OCI-LY7 (cell line): Measurements from ENCODE around the gene SMARCAD1. TPM values are rescaled to one million over a fixed set of nuclear protein-coding genes. Genes with fewer than 3 reads are reported as not detected.

Experiments used
- BruUV-seq: library from RNA; stranded (reverse); fragments of 400-500 nt; replicated peaks from 2 replicates; lab custom pipeline; 2021; lab: Mats Ljungman, UMichigan
- CTCF ChIA-PET: fragments of 300-600 bp; sonication (Branson Sonifier 250); formaldehyde crosslinking; loops from one replicate; lab custom pipeline; 2022; ENCODE audit warnings: antibody characterized with exemption; ENCODE audit not compliant: unreplicated experiment; lab: Charles Lee
- POLR2A ChIA-PET: fragments of 300-600 bp; sonication (Branson Sonifier 250); formaldehyde crosslinking; loops from one replicate; lab custom pipeline; 2022; ENCODE audit warnings: antibody characterized with exemption; lab: Charles Lee
- DNase-seq: peaks from one replicate; pipeline ENCODE4 v3.0.0-alpha.2; 2015; ENCODE audit warnings: low spot score
- H2AFZ ChIP-seq: fragments of 200-600 bp; sonication (generic), shearing (Covaris generic); 2 replicates; pipeline ENCODE4 v1.6.1; 2014; ENCODE audit warnings: mild to moderate bottlenecking, antibody characterized with exemption, low read length, moderate library complexity
- H3K27ac ChIP-seq: fragments of 200-600 bp; sonication (generic); 2 replicates; pipeline ENCODE4 v1.5.1; 2014; ENCODE audit warnings: mixed run types, low read depth, mild to moderate bottlenecking, moderate library complexity, low read length, inconsistent platforms; ENCODE audit not compliant: poor library complexity, severe bottlenecking
- H3K36me3 ChIP-seq: fragments of 200-600 bp; sonication (generic); 2 replicates; pipeline ENCODE4 v1.6.1; 2014; ENCODE audit warnings: mild to moderate bottlenecking, antibody characterized with exemption, low read length, moderate library complexity, mixed read lengths; ENCODE audit not compliant: insufficient read depth
- H3K4me1 ChIP-seq: fragments of 200-600 bp; sonication (generic); 2 replicates; pipeline ENCODE4 v1.5.1; 2014; ENCODE audit warnings: mild to moderate bottlenecking, low read length; ENCODE audit not compliant: insufficient read depth, poor library complexity, severe bottlenecking
- H3K4me2 ChIP-seq: fragments of 200-600 bp; sonication (generic); 2 replicates; pipeline ENCODE4 v1.6.1; 2014; ENCODE audit warnings: mild to moderate bottlenecking, low read length
- H3K4me3 ChIP-seq: fragments of 200-600 bp; sonication (generic); 2 replicates; pipeline ENCODE4 v1.5.1; 2014; ENCODE audit warnings: mild to moderate bottlenecking, low read depth, low read length; ENCODE audit not compliant: poor library complexity, severe bottlenecking
- H3K79me2 ChIP-seq: fragments of 200-600 bp; sonication (generic); 2 replicates; pipeline ENCODE4 v1.6.1; 2016; ENCODE audit warnings: low read depth, mild to moderate bottlenecking, low read length, moderate library complexity, mixed read lengths; ENCODE audit not compliant: insufficient read depth
- H3K9me2 ChIP-seq: fragments of 200-600 bp; sonication (generic); 2 replicates; pipeline ENCODE4 v1.6.1; 2016; ENCODE audit warnings: mild to moderate bottlenecking, low read length, mixed read lengths; ENCODE audit not compliant: insufficient read depth
- H3K9me3 ChIP-seq: fragments of 200-600 bp; sonication (generic); 2 replicates; pipeline ENCODE4 v1.6.1; 2014; ENCODE audit warnings: mild to moderate bottlenecking, mixed run types, low read length, mixed read lengths
- H4K20me1 ChIP-seq: fragments of 200-600 bp; sonication (generic); 2 replicates; pipeline ENCODE4 v1.6.1; 2014; ENCODE audit warnings: mild to moderate bottlenecking, antibody characterized with exemption, low read length, moderate library complexity, mixed read lengths; ENCODE audit not compliant: insufficient read depth
- EZH2phosphoT487 ChIP-seq: fragments of 200-600 bp; sonication (generic); IDR thresholded peaks from 2 replicates; pipeline ENCODE4 v1.6.1; 2018; ENCODE audit warnings: low read depth, borderline replicate concordance, mild to moderate bottlenecking, mixed run types, antibody characterized with exemption, low read length, moderate library complexity, mixed read lengths
- intact Hi-C: fragments of 100-400 bp; cut with micrococcal nuclease; formaldehyde crosslinking; loops from one replicate; pipeline ENCODE4 v1.10.0; 2022; ENCODE audit not compliant: unreplicated experiment
- total RNA-seq, 2 experiments: library from RNA; depleted of rRNA in 1 of 2; stranded (reverse); fragments of >200 nt in 1 of 2; shearing (Covaris generic) in 1 of 2; gene quantifications; 2 replicates each; pipeline ENCODE4 v1.2.3, GENCODE V29; 2014 to 2022
- TF ChIP-seq, protein P1 (sequence below): fragments of 200-600 bp; sonication (generic); conservative IDR thresholded peaks from 2 replicates; pipeline ENCODE4 v1.5.1; 2014; ENCODE audit warnings: mild to moderate bottlenecking, antibody characterized with exemption, low read length, moderate library complexity, mixed read lengths

The SMARCAD1 gene
- total RNA-seq, 2 experiments from 2014 or later = 29.9 to 47.5 TPM

- no peak overlapping the region for H3K27ac ChIP-seq
- H3K79me2 ChIP-seq = no peaks in the 10 kb centered on the region
- POLR2A ChIA-PET = interaction anchor here (0.9 kb wide), 1 partner anchor 16 kb away, joined by 3 read pairs; no protein-coding TSS in a partner anchor
- no peaks in the 10 kb centered on the region for H3K9me2 ChIP-seq
- no peak overlapping the region for H3K4me2 ChIP-seq
- no peaks in the 10 kb centered on the region for H3K4me1 ChIP-seq
- no peaks in the 10 kb centered on the region for H3K9me3 ChIP-seq
- no peak overlapping the region for H2AFZ ChIP-seq
- BruUV-seq = no TSS peak
- intact Hi-C loops = no loop called here
- TF ChIP-seq, protein P1, sequence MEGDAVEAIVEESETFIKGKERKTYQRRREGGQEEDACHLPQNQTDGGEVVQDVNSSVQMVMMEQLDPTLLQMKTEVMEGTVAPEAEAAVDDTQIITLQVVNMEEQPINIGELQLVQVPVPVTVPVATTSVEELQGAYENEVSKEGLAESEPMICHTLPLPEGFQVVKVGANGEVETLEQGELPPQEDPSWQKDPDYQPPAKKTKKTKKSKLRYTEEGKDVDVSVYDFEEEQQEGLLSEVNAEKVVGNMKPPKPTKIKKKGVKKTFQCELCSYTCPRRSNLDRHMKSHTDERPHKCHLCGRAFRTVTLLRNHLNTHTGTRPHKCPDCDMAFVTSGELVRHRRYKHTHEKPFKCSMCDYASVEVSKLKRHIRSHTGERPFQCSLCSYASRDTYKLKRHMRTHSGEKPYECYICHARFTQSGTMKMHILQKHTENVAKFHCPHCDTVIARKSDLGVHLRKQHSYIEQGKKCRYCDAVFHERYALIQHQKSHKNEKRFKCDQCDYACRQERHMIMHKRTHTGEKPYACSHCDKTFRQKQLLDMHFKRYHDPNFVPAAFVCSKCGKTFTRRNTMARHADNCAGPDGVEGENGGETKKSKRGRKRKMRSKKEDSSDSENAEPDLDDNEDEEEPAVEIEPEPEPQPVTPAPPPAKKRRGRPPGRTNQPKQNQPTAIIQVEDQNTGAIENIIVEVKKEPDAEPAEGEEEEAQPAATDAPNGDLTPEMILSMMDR = no peak
- TF ChIP-seq EZH2phosphoT487 = no peak
- CTCF ChIA-PET = no interaction called here
- H3K36me3 ChIP-seq = no peaks in the 10 kb centered on the region
- no peak for DNase-seq
- H3K4me3 ChIP-seq = no peak overlapping the region
- H4K20me1 ChIP-seq = no peaks in the 10 kb centered on the region
Observed at GRCh38 chr4:94168321-94168720, 39.3 kb upstream of the SMARCAD1 start.

GRCh38 chr4:94169803-94170372, 37.8 kb upstream of the SMARCAD1 start:
- Histone ChIP-seq H3K9me2 (no peaks in the 10 kb centered on the region), H3K4me3 (no peak overlapping the region), H3K36me3 (no peaks in the 10 kb centered on the region), H3K27ac (no peak overlapping the region), H3K79me2 (no peaks in the 10 kb centered on the region), H4K20me1 (no peaks in the 10 kb centered on the region), H2AFZ (no peak overlapping the region), H3K4me1 (no peaks in the 10 kb centered on the region), H3K4me2 (no peak overlapping the region), H3K9me3 (no peaks in the 10 kb centered on the region)
- ChIA-PET CTCF (no interaction called here), POLR2A (no interaction called here)
- no peak for DNase-seq
- intact Hi-C loops = no loop called here
- TF ChIP-seq, protein P1 = no peak
- no TSS peak for BruUV-seq

DNA sequence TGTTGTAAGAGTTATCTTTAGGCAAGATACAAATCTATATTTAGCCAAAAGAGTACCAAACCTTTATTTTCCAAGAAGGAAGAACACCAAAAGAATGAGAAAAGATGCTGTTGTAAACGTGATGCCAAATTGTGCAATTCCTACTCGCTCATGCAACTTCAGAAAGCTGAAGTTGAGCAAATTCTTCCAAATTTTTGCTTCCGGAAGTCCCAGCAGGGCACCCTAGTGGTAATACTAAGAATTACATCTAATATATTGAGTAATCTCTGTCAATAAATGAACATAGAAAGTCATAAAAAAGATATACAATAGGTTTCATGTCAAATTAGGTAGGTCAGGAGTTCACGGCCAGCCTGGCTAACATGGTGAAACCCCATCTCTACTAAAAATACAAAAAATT, 36.0 kb upstream of the SMARCAD1 start:
- no peak overlapping the region for H3K4me3 ChIP-seq
- H3K27ac ChIP-seq = no peak overlapping the region
- H3K4me2 ChIP-seq = no peak overlapping the region
- intact Hi-C loops = no loop called here
- BruUV-seq = no TSS peak
- ChIA-PET CTCF (no interaction called here), POLR2A (no interaction called here)
- no peak overlapping the region for H2AFZ ChIP-seq
- H4K20me1 ChIP-seq = no peaks in the 10 kb centered on the region
- no peaks in the 10 kb centered on the region for H3K9me3 ChIP-seq
- no peaks in the 10 kb centered on the region for H3K4me1 ChIP-seq
- H3K79me2 ChIP-seq = no peaks in the 10 kb centered on the region
- H3K36me3 ChIP-seq = no peaks in the 10 kb centered on the region
- no peak for TF ChIP-seq EZH2phosphoT487
- TF ChIP-seq, protein P1 = peak; percentile 72
- no peaks in the 10 kb centered on the region for H3K9me2 ChIP-seq
- no peak for DNase-seq
